Parathyroid adenoma (tissue), 2 donors: Measurements from ENCODE around the gene PRSS37.

Experiments used
- H2AFZ ChIP-seq: fragments of 300-600 bp; sonication (generic); one replicate; pipeline ENCODE4 v1.7.0; 2017; ENCODE audit warnings: antibody characterized with exemption, mild to moderate bottlenecking
- H3K27ac ChIP-seq: fragments of 300-600 bp; sonication (generic); one replicate; pipeline ENCODE4 v1.7.0; 2017
- H3K27me3 ChIP-seq: fragments of 300-600 bp; sonication (generic); one replicate; pipeline ENCODE4 v1.7.0; 2017; ENCODE audit warnings: low read length; ENCODE audit not compliant: control insufficient read depth, insufficient read depth
- H3K36me3 ChIP-seq: fragments of 300-600 bp; sonication (generic); one replicate; pipeline ENCODE4 v1.7.0; 2017; ENCODE audit warnings: low read length; ENCODE audit not compliant: control insufficient read depth, insufficient read depth
- H3K4me1 ChIP-seq: fragments of 300-600 bp; sonication (generic); one replicate; pipeline ENCODE4 v1.7.0; 2017; ENCODE audit warnings: control low read depth
- H3K4me2 ChIP-seq: fragments of 300-600 bp; sonication (generic); one replicate; pipeline ENCODE4 v1.7.0; 2017; ENCODE audit warnings: low read length
- H3K4me3 ChIP-seq: fragments of 300-600 bp; sonication (generic); one replicate; pipeline ENCODE4 v1.7.0; 2017; ENCODE audit warnings: low read depth, low read length
- H3K79me2 ChIP-seq: fragments of 300-600 bp; sonication (generic); one replicate; pipeline ENCODE4 v1.7.0; 2017; ENCODE audit warnings: control low read depth
- H3K9ac ChIP-seq: fragments of 300-600 bp; sonication (generic); one replicate; pipeline ENCODE4 v1.7.0; 2017; ENCODE audit warnings: mild to moderate bottlenecking
- H3K9me3 ChIP-seq: fragments of 300-600 bp; sonication (generic); one replicate; pipeline ENCODE4 v1.7.0; 2017; ENCODE audit warnings: low read length; ENCODE audit not compliant: control insufficient read depth
- CTCF ChIP-seq: fragments of 300-600 bp; sonication (generic); IDR thresholded peaks from one replicate; pipeline ENCODE4 v1.7.0; 2017; ENCODE audit warnings: antibody characterized with exemption, mild to moderate bottlenecking
- donor health status: primary hyperparathyroidism.

Gene PRSS37

GRCh38 chr7:141864765-141865447 lies 23.6 kb upstream of the PRSS37 start:
- Histone ChIP-seq H3K9me3 (no peaks in the 10 kb centered on the region), H3K4me3 (no peak overlapping the region), H2AFZ (no peak overlapping the region), H3K79me2 (no peaks in the 10 kb centered on the region), H3K4me1 (no peaks in the 10 kb centered on the region), H3K27ac (no peak overlapping the region), H3K9ac (no peak overlapping the region), H3K4me2 (no peak overlapping the region), H3K27me3 (no peaks in the 10 kb centered on the region), H3K36me3 (no peaks in the 10 kb centered on the region)
- no peak for TF ChIP-seq CTCF

- no peak overlapping the region for H3K27ac ChIP-seq
- no peaks in the 10 kb centered on the region for H3K79me2 ChIP-seq
- H3K4me3 ChIP-seq: no peak overlapping the region
Measured at GRCh38 chr7:141860207-141860606, 18.9 kb upstream of the PRSS37 start.

GRCh38 chr7:141847996-141848395 lies 6.7 kb upstream of the PRSS37 start:
- Histone ChIP-seq H3K27ac (no peak overlapping the region), H3K4me2 (no peak overlapping the region), H3K4me1 (no peaks in the 10 kb centered on the region), H3K36me3 (no peaks in the 10 kb centered on the region), H2AFZ (no peak overlapping the region), H3K9ac (no peak overlapping the region), H3K27me3 (no peaks in the 10 kb centered on the region), H3K9me3 (no peaks in the 10 kb centered on the region), H3K4me3 (no peak overlapping the region), H3K79me2 (no peaks in the 10 kb centered on the region)
- no peak for TF ChIP-seq CTCF

More at GRCh38 chr7:141860207-141860606, 18.9 kb upstream of the PRSS37 start:
- Histone ChIP-seq H3K4me1 (no peaks in the 10 kb centered on the region), H3K9ac (no peak overlapping the region), H3K4me2 (no peak overlapping the region), H3K27me3 (no peaks in the 10 kb centered on the region), H2AFZ (no peak overlapping the region), H3K36me3 (no peaks in the 10 kb centered on the region), H3K9me3 (no peaks in the 10 kb centered on the region)
- no peak for TF ChIP-seq CTCF

GRCh38 chr7:141844256-141844655 lies 3.0 kb upstream of the PRSS37 start:
- H3K4me2 ChIP-seq: no peak overlapping the region
- no peak overlapping the region for H2AFZ ChIP-seq
- no peak overlapping the region for H3K4me3 ChIP-seq
- no peaks in the 10 kb centered on the region for H3K27me3 ChIP-seq
- H3K36me3 ChIP-seq: no peaks in the 10 kb centered on the region
- no peak overlapping the region for H3K27ac ChIP-seq
- no peaks in the 10 kb centered on the region for H3K4me1 ChIP-seq
- no peaks in the 10 kb centered on the region for H3K9me3 ChIP-seq
- no peaks in the 10 kb centered on the region for H3K79me2 ChIP-seq
- no peak overlapping the region for H3K9ac ChIP-seq
- no peak for TF ChIP-seq CTCF

- no peak for TF ChIP-seq CTCF
- Histone ChIP-seq H3K36me3 (no peaks in the 10 kb centered on the region), H3K27me3 (no peaks in the 10 kb centered on the region), H3K9ac (no peak overlapping the region), H3K4me1 (no peaks in the 10 kb centered on the region), H2AFZ (no peak overlapping the region), H3K27ac (no peak overlapping the region), H3K79me2 (no peaks in the 10 kb centered on the region), H3K9me3 (no peaks in the 10 kb centered on the region), H3K4me3 (no peak overlapping the region), H3K4me2 (no peak overlapping the region)
Measured at GRCh38 chr7:141842904-141843303, 1.6 kb upstream of the PRSS37 start.
